Activated CD4-positive, alpha-beta T cell treated with anti-CD3 and anti-CD28 coated beads for 4 hours (primary cell): ENCODE measurements around the gene NOTUM.

Experiments
- DNase-seq, 2 donors: peaks; one replicate each; pipeline ENCODE4 v3.0.0-alpha.2; 2020

The NOTUM gene

GRCh38 chr17:81934850-81935708, 25.9 kb downstream of the NOTUM start:
- DNase-seq = no peak

GRCh38 chr17:81934098-81934757, 26.8 kb downstream of the NOTUM start:
- no peak for DNase-seq

- no peak for DNase-seq
These were observed 27.7 kb downstream of the NOTUM start for GRCh38 chr17:81933178-81933699.

- no peak for DNase-seq
These were observed 28.5 kb downstream of the NOTUM start for GRCh38 chr17:81932333-81932983.

GRCh38 chr17:81931557-81932332, 29.2 kb downstream of the NOTUM start:
- DNase-seq = no peak

GRCh38 chr17:81931189-81931556, 29.8 kb downstream of the NOTUM start:
- no peak for DNase-seq

GRCh38 chr17:81930142-81931125, 30.6 kb downstream of the NOTUM start:
- no peak for DNase-seq

- no peak for DNase-seq
These were observed 31.5 kb downstream of the NOTUM start for GRCh38 chr17:81929253-81930141.

- no peak for DNase-seq
These were observed 32.3 kb downstream of the NOTUM start for GRCh38 chr17:81928544-81929252.

- peak; percentile 86 to 89 for DNase-seq
These were observed 33.1 kb downstream of the NOTUM start, which contains the start of gene MAFG for GRCh38 chr17:81927653-81928543. Gene MAFG, minus strand, starts transcription at chr17:81927735. Its CDS starts 4,550 bp downstream, at chr17:81923185.

GRCh38 chr17:81927152-81927652, 33.8 kb downstream of the NOTUM start:
- DNase-seq = no peak

GRCh38 chr17:81926451-81927151, 34.4 kb downstream of the NOTUM start:
- peak; percentile 60 to 72 for DNase-seq

- no peak for DNase-seq
These were observed 35.0 kb downstream of the NOTUM start for GRCh38 chr17:81925860-81926450.

GRCh38 chr17:81924557-81925532, 36.1 kb downstream of the NOTUM start:
- DNase-seq = no peak

GRCh38 chr17:81923302-81924260, 37.4 kb downstream of the NOTUM start:
- DNase-seq = no peak
